ENCODE results near the gene BTC. TPM values are rescaled to one million over a fixed set of nuclear protein-coding genes. Genes with fewer than 3 reads are reported as not detected.

Gene BTC, protein sequence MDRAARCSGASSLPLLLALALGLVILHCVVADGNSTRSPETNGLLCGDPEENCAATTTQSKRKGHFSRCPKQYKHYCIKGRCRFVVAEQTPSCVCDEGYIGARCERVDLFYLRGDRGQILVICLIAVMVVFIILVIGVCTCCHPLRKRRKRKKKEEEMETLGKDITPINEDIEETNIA
- 0.14 TPM in 1 of 2 replicates, not detected in the other for total RNA-seq
- long read RNA-seq: 0 reads

DNA sequence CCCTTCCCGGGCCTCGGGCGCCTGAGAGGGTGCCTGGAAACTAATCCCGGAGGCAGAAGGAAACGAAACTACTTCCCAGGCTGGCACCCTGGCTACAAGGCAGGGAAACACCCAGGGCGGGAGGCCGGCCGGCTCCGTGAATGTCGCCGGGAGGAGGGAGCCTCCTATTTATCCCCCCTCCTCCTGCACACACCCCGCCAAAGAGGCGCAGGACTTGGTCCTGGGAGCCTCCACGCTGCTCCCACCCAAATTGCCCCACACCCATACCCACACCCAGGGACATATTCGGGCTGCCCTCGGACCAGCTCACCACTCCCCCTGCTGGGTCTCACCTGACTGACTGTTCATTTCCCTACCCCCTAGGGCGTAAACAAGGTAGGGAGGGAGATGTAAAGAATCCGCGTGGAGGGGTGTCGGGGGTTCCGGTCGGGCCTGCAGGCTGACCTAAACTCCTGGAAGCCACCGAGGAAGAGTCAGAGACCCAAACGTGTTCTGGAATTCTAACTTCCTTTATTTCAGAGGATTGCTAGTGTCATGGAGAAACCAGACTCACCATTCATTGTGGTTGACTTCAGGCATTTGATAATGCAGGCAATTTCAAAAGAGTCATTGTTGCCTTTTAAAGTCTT is at the start of gene BTC:
BTC (minus strand) TSS at position 142 of the 629 bp plus-strand sequence. CDS start 198 bp downstream, outside the sequence.
- no peaks in the 10 kb centered on the region for H3K36me3 Mint-ChIP-seq (ENCODE audit: low read depth)
- no peaks in the 10 kb centered on the region for H3K9me3 Mint-ChIP-seq
- peaks cover 10% of the 10 kb centered on the region for H3K4me1 Mint-ChIP-seq
- peak; percentile 7 for DNase-seq (ENCODE audit: low read depth, low spot score)
- H3K4me3 Mint-ChIP-seq: peak within 1 kb of the TSS; percentile 88
- H3K27me3 Mint-ChIP-seq (ENCODE audit: low read depth): peaks cover 75% of the 10 kb centered on the region
- TF ChIP-seq, protein P1, sequence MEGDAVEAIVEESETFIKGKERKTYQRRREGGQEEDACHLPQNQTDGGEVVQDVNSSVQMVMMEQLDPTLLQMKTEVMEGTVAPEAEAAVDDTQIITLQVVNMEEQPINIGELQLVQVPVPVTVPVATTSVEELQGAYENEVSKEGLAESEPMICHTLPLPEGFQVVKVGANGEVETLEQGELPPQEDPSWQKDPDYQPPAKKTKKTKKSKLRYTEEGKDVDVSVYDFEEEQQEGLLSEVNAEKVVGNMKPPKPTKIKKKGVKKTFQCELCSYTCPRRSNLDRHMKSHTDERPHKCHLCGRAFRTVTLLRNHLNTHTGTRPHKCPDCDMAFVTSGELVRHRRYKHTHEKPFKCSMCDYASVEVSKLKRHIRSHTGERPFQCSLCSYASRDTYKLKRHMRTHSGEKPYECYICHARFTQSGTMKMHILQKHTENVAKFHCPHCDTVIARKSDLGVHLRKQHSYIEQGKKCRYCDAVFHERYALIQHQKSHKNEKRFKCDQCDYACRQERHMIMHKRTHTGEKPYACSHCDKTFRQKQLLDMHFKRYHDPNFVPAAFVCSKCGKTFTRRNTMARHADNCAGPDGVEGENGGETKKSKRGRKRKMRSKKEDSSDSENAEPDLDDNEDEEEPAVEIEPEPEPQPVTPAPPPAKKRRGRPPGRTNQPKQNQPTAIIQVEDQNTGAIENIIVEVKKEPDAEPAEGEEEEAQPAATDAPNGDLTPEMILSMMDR (conservative IDR thresholded peaks at IDR 0.05): peak; percentile 58
- H3K27ac Mint-ChIP-seq (ENCODE audit: unreplicated experiment): no peak within 1 kb of the TSS

DNA sequence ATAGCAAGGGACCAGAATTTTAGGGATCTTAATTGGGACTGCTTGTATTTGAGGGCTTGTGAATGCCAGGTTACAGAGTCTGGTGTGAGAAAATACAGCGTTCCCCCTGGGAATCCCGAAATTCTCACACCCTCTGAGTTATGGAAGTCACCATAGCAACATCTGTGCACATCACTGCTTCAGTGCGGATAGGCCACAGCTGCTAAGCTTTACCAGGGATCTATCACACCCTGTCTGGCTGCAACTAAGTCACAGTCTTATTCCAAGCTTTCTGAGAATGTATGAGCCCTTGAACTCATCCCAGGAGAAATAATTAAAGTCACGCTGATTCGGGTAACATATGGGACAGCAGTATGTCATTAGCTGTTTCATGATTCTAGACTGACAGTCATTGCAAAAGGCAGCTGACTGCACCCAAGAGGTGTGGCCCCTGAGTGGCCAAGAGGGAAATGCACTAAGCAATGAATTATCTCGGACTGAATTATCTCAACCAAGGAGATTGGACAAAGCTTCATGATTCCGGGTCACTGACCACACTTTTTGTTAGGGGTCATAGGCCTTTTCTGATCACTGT is 46.7 kb upstream of the BTC start:
- DNase-seq (ENCODE audit: low read depth, low spot score): no peak
- TF ChIP-seq, protein P1 (conservative IDR thresholded peaks at IDR 0.05): no peak
- Mint-ChIP-seq H3K36me3 (ENCODE audit: low read depth) (no peaks in the 10 kb centered on the region), H3K4me1 (no peaks in the 10 kb centered on the region), H3K27ac (ENCODE audit: unreplicated experiment) (no peak overlapping the region), H3K4me3 (no peak overlapping the region), H3K27me3 (ENCODE audit: low read depth) (no peaks in the 10 kb centered on the region), H3K9me3 (peaks cover 10% of the 10 kb centered on the region)

DNA sequence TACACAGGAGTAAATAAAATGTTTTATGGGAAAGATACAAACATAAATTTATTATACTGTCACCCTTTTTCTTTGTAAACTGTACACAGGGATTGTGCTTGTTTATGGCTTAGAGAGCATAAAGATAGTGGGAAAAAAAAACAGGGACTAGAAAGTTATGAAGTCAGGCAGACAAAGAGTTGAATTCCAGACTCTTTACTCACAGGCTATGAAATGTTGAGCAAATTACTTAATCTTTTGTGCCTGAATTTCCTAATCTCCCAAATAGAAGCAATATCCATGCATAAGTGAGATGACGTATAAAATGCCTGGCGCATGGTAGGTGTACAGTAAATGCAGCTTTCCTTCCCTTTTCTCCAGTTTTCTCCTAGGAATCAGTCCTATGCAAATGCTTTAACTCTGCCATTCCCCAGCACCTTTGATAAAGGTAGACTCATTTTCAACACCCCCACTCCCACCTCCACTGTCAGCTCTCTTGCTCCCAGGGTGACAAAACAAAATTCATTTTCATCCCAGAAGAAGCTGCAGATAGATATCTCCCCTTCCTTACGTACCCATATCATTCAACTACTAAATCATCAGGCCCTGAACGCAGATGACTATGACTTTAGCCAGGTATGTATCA is 44.5 kb upstream of the BTC start:
- H3K27me3 Mint-ChIP-seq (ENCODE audit: low read depth): no peaks in the 10 kb centered on the region
- no peak overlapping the region for H3K27ac Mint-ChIP-seq (ENCODE audit: unreplicated experiment)

DNA sequence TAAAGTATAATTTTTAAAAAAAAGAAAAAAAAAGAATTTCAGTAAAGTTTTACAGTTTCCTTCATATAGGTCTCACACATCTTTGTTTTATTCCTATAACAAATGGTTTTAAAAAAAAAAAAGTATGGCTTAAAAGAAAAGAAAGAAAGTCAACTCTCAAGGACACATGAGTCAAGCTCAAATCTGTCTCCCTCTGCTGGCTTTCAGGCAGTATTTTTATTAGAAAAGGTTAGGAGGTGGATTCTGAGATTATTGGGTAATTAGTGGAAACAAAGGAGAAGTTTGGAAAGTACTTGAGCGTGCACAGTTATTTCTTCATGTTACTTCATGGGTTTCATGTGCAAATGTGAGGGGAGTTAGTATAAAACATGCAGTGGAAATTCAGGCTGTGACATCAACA is 36.6 kb upstream of the BTC start:
- H3K9me3 Mint-ChIP-seq: peaks cover 10% of the 10 kb centered on the region
- TF ChIP-seq, protein P1 (conservative IDR thresholded peaks at IDR 0.05): peak; percentile 45
- DNase-seq (ENCODE audit: low read depth, low spot score): no peak

More for the DNA sequence above, 44.5 kb upstream of the BTC start:
- DNase-seq (ENCODE audit: low read depth, low spot score): no peak
- TF ChIP-seq, protein P1 (conservative IDR thresholded peaks at IDR 0.05): no peak
- Mint-ChIP-seq H3K36me3 (ENCODE audit: low read depth) (no peaks in the 10 kb centered on the region), H3K4me3 (no peak overlapping the region), H3K4me1 (no peaks in the 10 kb centered on the region), H3K9me3 (peaks cover 5% of the 10 kb centered on the region)

DNA sequence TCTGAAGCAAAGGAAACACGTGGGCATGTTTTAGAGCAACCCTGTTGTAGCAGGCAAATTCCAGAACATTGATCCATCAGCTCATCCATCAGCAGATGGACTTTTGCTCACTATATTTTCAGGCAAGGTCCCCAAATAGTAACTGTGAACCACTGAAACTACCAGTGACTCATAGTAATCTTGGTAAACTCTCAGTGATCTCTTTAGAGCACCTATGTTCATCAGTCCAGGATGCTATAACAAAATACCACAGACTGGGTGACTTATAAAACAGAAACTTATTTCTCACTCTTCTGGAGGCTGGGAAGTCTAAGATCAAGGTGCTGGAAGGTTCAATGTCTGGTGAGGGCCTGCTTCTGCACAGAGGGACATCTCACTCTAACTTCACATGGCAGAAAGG is 28.9 kb upstream of the BTC start:
- peaks cover 3% of the 10 kb centered on the region for H3K9me3 Mint-ChIP-seq
- H3K27ac Mint-ChIP-seq (ENCODE audit: unreplicated experiment): no peak overlapping the region
- no peaks in the 10 kb centered on the region for H3K4me1 Mint-ChIP-seq
- H3K27me3 Mint-ChIP-seq (ENCODE audit: low read depth): no peaks in the 10 kb centered on the region
- DNase-seq (ENCODE audit: low read depth, low spot score): no peak
- TF ChIP-seq, protein P1 (conservative IDR thresholded peaks at IDR 0.05): no peak
- no peak overlapping the region for H3K4me3 Mint-ChIP-seq
- H3K36me3 Mint-ChIP-seq (ENCODE audit: low read depth): no peaks in the 10 kb centered on the region

More for the DNA sequence above, 36.6 kb upstream of the BTC start:
- no peaks in the 10 kb centered on the region for H3K27me3 Mint-ChIP-seq (ENCODE audit: low read depth)
- peaks cover 5% of the 10 kb centered on the region for H3K36me3 Mint-ChIP-seq (ENCODE audit: low read depth)
- no peaks in the 10 kb centered on the region for H3K4me1 Mint-ChIP-seq
- no peak overlapping the region for H3K4me3 Mint-ChIP-seq
- no peak overlapping the region for H3K27ac Mint-ChIP-seq (ENCODE audit: unreplicated experiment)

Data from neural crest cell (in vitro differentiated cells).